H1 (cell line): ENCODE results near the gene ITSN1. TPM values are rescaled to one million over a fixed set of nuclear protein-coding genes. Genes with fewer than 3 reads are reported as not detected.
A peak's percentile ranks its signal among the peaks of the same experiment; 100 is the strongest.

Source experiments
- CTCF ChIA-PET: fragments of 300-600 bp; sonication (Branson Sonifier 250); formaldehyde crosslinking; loops from one replicate; lab custom pipeline; 2021; ENCODE audit not compliant: partially characterized antibody; lab: Charles Lee
- POLR2A ChIA-PET: fragments of 300-600 bp; sonication (Branson Sonifier 250); formaldehyde crosslinking; loops from one replicate; lab custom pipeline; 2021; ENCODE audit warnings: inconsistent platforms; ENCODE audit not compliant: partially characterized antibody; lab: Charles Lee
- DNase-seq, 2 experiments: peaks; one replicate each; pipeline versions ENCODE4 v3.0.0 to v3.0.0-alpha.2; 2010 to 2022; ENCODE audit warnings: low spot score in 2 of 2, low read depth in 1 of 2, mixed read lengths in 1 of 2
- FAIRE-seq: peaks from 2 replicates; lab custom pipeline; 2011; peaks lifted over from hg19 to GRCh38; lab: Jason Lieb, UNC
- H2AFZ ChIP-seq: 2 replicates; pipeline ENCODE4 v1.8.1; 2012; ENCODE audit warnings: low read length, inconsistent platforms
- H2AK5ac ChIP-seq: 2 replicates; pipeline ENCODE4 v1.6.1; 2013; ENCODE audit warnings: low read depth, low read length
- H2BK120ac ChIP-seq: replicated peaks from 2 replicates; pipeline ENCODE3; 2013; ENCODE audit warnings: low read depth, low read length, inconsistent platforms
- H2BK12ac ChIP-seq: 2 replicates; pipeline ENCODE4 v1.6.1; 2013; ENCODE audit warnings: low read depth, low read length
- H2BK15ac ChIP-seq: 2 replicates; pipeline ENCODE4 v1.6.1; 2013; ENCODE audit warnings: low read length
- H2BK20ac ChIP-seq: 2 replicates; pipeline ENCODE4 v1.6.1; 2013; ENCODE audit warnings: low read length
- H2BK5ac ChIP-seq: 2 replicates; pipeline ENCODE4 v1.6.1; 2013; ENCODE audit warnings: low read depth, low read length
- H3K14ac ChIP-seq: 2 replicates; pipeline ENCODE4 v1.6.1; 2013; ENCODE audit warnings: inconsistent platforms; ENCODE audit not compliant: insufficient read length
- H3K18ac ChIP-seq: 2 replicates; pipeline ENCODE4 v1.6.1; 2013; ENCODE audit warnings: low read length; ENCODE audit errors: extremely low read depth
- H3K23ac ChIP-seq: 2 replicates; pipeline ENCODE4 v1.6.1; 2013; ENCODE audit warnings: inconsistent platforms; ENCODE audit not compliant: insufficient read length
- H3K23me2 ChIP-seq: 2 replicates; pipeline ENCODE4 v1.6.1; 2013; ENCODE audit warnings: low read depth, low read length
- H3K27ac ChIP-seq: 2 replicates; pipeline ENCODE4 v1.6.1; 2011; ENCODE audit warnings: low read depth, low read length, inconsistent platforms
- H3K27me3 ChIP-seq, 4 experiments: replicated peaks in 1 of 4; 1 replicate in 1 of 4; 2 replicates in 3 of 4; pipeline versions ENCODE4 v1.6.1 to v1.8.1; 2011 to 2013; ENCODE audit warnings: low read length in 3 of 4, mild to moderate bottlenecking in 3 of 4, inconsistent platforms in 2 of 4, mixed read lengths in 2 of 4, moderate library complexity in 1 of 4; ENCODE audit not compliant: control insufficient read depth in 3 of 4, insufficient read depth in 3 of 4; ENCODE audit errors: extremely low read depth in 1 of 4
- H3K36me3 ChIP-seq, 4 experiments: 2 replicates each; pipeline versions ENCODE4 v1.6.1 to v1.8.1; 2011 to 2013; ENCODE audit warnings: mild to moderate bottlenecking in 4 of 4, low read length in 3 of 4, moderate library complexity in 2 of 4, control low read depth in 1 of 4, inconsistent platforms in 1 of 4; ENCODE audit not compliant: insufficient read depth in 4 of 4, control insufficient read depth in 2 of 4
- H3K4ac ChIP-seq: replicated peaks from 2 replicates; pipeline ENCODE3; 2013; ENCODE audit warnings: low read length, low read depth, mixed read lengths, inconsistent platforms; ENCODE audit not compliant: insufficient read length
- H3K4me1 ChIP-seq, 4 experiments: replicated peaks in 1 of 4; 1 replicate in 1 of 4; 2 replicates in 3 of 4; pipeline versions ENCODE4 v1.6.1 to v1.8.1; 2011 to 2013; ENCODE audit warnings: low read length in 3 of 4, inconsistent platforms in 2 of 4, mixed read lengths in 1 of 4; ENCODE audit not compliant: insufficient read depth in 4 of 4, control insufficient read depth in 3 of 4
- H3K4me2 ChIP-seq, 2 experiments: 2 replicates each; pipeline versions ENCODE4 v1.6.1 to v1.8.1; 2011 to 2013; ENCODE audit warnings: low read depth in 2 of 2, low read length in 2 of 2, control low read depth in 1 of 2, inconsistent platforms in 1 of 2, mild to moderate bottlenecking in 1 of 2; ENCODE audit not compliant: insufficient read depth in 1 of 2
- H3K4me3 ChIP-seq, 4 experiments: fragments of 200-600, 300-600 bp in 1 of 4; sonication (generic), shearing (Covaris generic), sonication (Bioruptor Twin) in 1 of 4; 2 replicates each; pipeline versions ENCODE4 v1.5.1 to v1.8.1; 2011 to 2016; ENCODE audit warnings: low read length in 4 of 4, low read depth in 3 of 4, control low read depth in 2 of 4, inconsistent platforms in 2 of 4, mild to moderate bottlenecking in 2 of 4, mixed read lengths in 1 of 4, moderate library complexity in 1 of 4; ENCODE audit not compliant: insufficient read depth in 2 of 4; ENCODE audit errors: extremely low read depth in 1 of 4
- H3K56ac ChIP-seq: replicated peaks from 2 replicates; pipeline ENCODE3; 2013; ENCODE audit warnings: low read depth, mild to moderate bottlenecking, mixed read lengths, low read length, inconsistent platforms; ENCODE audit not compliant: insufficient read length
- H3K79me1 ChIP-seq: 2 replicates; pipeline ENCODE4 v1.6.1; 2013; ENCODE audit warnings: low read depth, low read length, control low read depth
- H3K79me2 ChIP-seq, 2 experiments: 2 replicates each; pipeline versions ENCODE4 v1.6.1 to v1.8.1; 2012 to 2013; ENCODE audit warnings: low read length in 2 of 2, mild to moderate bottlenecking in 2 of 2, inconsistent platforms in 1 of 2; ENCODE audit not compliant: insufficient read depth in 2 of 2, control insufficient read depth in 1 of 2
- H3K9ac ChIP-seq, 4 experiments: replicated peaks in 1 of 4; 1 replicate in 1 of 4; 2 replicates in 3 of 4; pipeline versions ENCODE4 v1.6.1 to v1.8.1; 2011 to 2013; ENCODE audit warnings: low read depth in 3 of 4, low read length in 3 of 4, control low read depth in 2 of 4, mild to moderate bottlenecking in 2 of 4, moderate library complexity in 2 of 4, inconsistent platforms in 1 of 4; ENCODE audit errors: extremely low read depth in 1 of 4
- H3K9me3 ChIP-seq, 2 experiments: 2 replicates each; pipeline versions ENCODE4 v1.6.1 to v1.8.1; 2012 to 2013; ENCODE audit warnings: mild to moderate bottlenecking in 2 of 2, moderate library complexity in 2 of 2, control low read depth in 1 of 2, inconsistent platforms in 1 of 2, low read depth in 1 of 2, low read length in 1 of 2, mixed read lengths in 1 of 2; ENCODE audit not compliant: insufficient read depth in 2 of 2
- H4K20me1 ChIP-seq, 2 experiments: replicated peaks in 1 of 2; 2 replicates each; pipeline versions ENCODE3 to v1.8.1; 2011 to 2013; ENCODE audit warnings: inconsistent platforms in 2 of 2, low read length in 2 of 2, mild to moderate bottlenecking in 1 of 2; ENCODE audit not compliant: insufficient read depth in 2 of 2, control insufficient read depth in 1 of 2
- H4K5ac ChIP-seq: 2 replicates; pipeline ENCODE4 v1.6.1; 2013; ENCODE audit warnings: low read length, low read depth, mixed read lengths, inconsistent platforms; ENCODE audit not compliant: insufficient read length
- H4K8ac ChIP-seq: 2 replicates; pipeline ENCODE4 v1.8.0; 2013; ENCODE audit warnings: mild to moderate bottlenecking, moderate library complexity, low read length, inconsistent platforms; ENCODE audit not compliant: insufficient read depth; ENCODE audit errors: extremely low read depth
- H4K91ac ChIP-seq: replicated peaks from 2 replicates; pipeline ENCODE3; 2013; ENCODE audit warnings: low read length, mixed read lengths, inconsistent platforms; ENCODE audit not compliant: insufficient read length
- CREB1 ChIP-seq: IDR thresholded peaks from 2 replicates; pipeline ENCODE4 v1.6.1; 2012; ENCODE audit warnings: inconsistent platforms
- MAX ChIP-seq: IDR thresholded peaks from 2 replicates; pipeline ENCODE4 v1.6.1; 2012; ENCODE audit warnings: inconsistent platforms
- RNF2 ChIP-seq: fragments of 200-900, 300-1000 bp; sonication (generic); IDR thresholded peaks from 2 replicates; pipeline ENCODE4 v1.7.1; 2016; ENCODE audit warnings: borderline replicate concordance, low read depth, mild to moderate bottlenecking, antibody characterized with exemption, low read length; ENCODE audit not compliant: poor library complexity, severe bottlenecking; ENCODE audit errors: missing control alignments
- RXRA ChIP-seq: IDR thresholded peaks from 2 replicates; pipeline ENCODE4 v1.6.1; 2011; ENCODE audit warnings: low read depth, mild to moderate bottlenecking, low read length, moderate library complexity; ENCODE audit not compliant: insufficient read depth
- SP4 ChIP-seq: IDR thresholded peaks from 2 replicates; pipeline ENCODE4 v1.6.1; 2012; ENCODE audit warnings: low read length, inconsistent platforms
- WGBS, 2 experiments: shearing (Covaris generic) in 1 of 2; methylation state at CpG; one replicate each; pipeline versions ENCODE4 v1.1.6 to v1.1.7; 2013 to 2015; ENCODE audit warnings: low lambda C conversion rate in 2 of 2, mixed read lengths in 2 of 2, inconsistent platforms in 1 of 2, low coverage in 1 of 2, missing lambda C conversion rate in 1 of 2; ENCODE audit not compliant: insufficient replicate concordance in 2 of 2, insufficient coverage in 1 of 2, insufficient read length in 1 of 2; ENCODE audit errors: extremely low coverage in 1 of 2, missing lambda C conversion rate in 1 of 2; 5-methylcytosine and 5-hydroxymethylcytosine counted together
- polyA plus RNA-seq, 7 experiments: library from polyadenylated mRNA; depleted of rRNA in 3 of 7; stranded (reverse) in 5 of 7; unstranded in 2 of 7; fragments of >200 nt in 5 of 7; fragments of 200-250 nt in 2 of 7; gene quantifications; 1 replicate in 5 of 7; 2 replicates in 1 of 7; 4 replicates in 1 of 7; pipeline versions ENCODE4 v1.2.1 to v1.2.3, GENCODE V29; 2011 to 2013; ENCODE audit warnings: missing spikeins in 2 of 7, mixed read lengths in 2 of 7
- total RNA-seq: library from RNA; stranded (reverse); fragmentation: NEBNext Ultra II Directional; extraction: Animal tissue kit (Norgen Biotek cat#: 25700); gene quantifications from 2 replicates; pipeline ENCODE4 v1.2.1, GENCODE V29; 2021

Gene ITSN1
- total and polyA plus RNA-seq, 2 of the 8 experiments (the other 6 are each of a cell fraction or from before 2014, with no cell fraction given) = 60.8 to 78.1 TPM

DNA sequence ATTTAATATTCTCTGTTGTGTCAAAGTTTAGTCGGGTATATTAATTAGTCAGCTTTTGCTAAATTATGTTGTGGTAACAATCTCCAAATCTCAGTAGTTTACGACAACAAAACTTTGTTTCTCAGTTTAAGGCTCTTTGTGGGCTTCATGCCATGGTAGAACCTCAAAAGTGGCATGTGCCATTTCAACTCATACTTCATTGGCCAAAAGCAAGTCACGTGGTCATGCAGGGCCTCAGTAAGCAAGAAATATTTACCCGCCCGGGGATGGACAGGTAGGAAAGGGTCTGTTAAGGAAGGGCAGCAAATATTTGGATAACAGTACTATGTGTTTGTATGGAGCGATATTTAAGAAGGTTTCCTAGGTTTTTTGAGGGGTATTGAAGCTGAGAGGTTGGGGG lies 38.6 kb downstream of the ITSN1 start:
- no peak overlapping the region for H2BK12ac ChIP-seq
- no peak overlapping the region for H3K27ac ChIP-seq
- H3K4me2 ChIP-seq = no peak overlapping the region
- DNase-seq (no peak), FAIRE-seq (no peak)
- peak overlapping the region; percentile 27 for H4K91ac ChIP-seq
- ChIA-PET POLR2A (interaction anchor here (1.0 kb wide), 1 partner anchor 54 kb away, joined by 3 read pairs; no protein-coding TSS in a partner anchor), CTCF (no interaction called here)
- no peak overlapping the region for H3K23ac ChIP-seq
- peaks cover 0 to 2% of the 10 kb centered on the region in 2 experiments for H4K20me1 ChIP-seq
- no peak overlapping the region for H3K14ac ChIP-seq
- no peaks in the 10 kb centered on the region for H3K27me3 ChIP-seq
- no peak overlapping the region for H2AFZ ChIP-seq
- no peak overlapping the region for H2BK120ac ChIP-seq
- H2BK15ac ChIP-seq = no peak overlapping the region
- no peak overlapping the region for H3K4me3 ChIP-seq
- peaks cover 8% of the 10 kb centered on the region for H3K79me1 ChIP-seq
- no peak overlapping the region for H2BK5ac ChIP-seq
- TF ChIP-seq RNF2 (no peak), MAX (no peak), CREB1 (no peak), SP4 (no peak), RXRA (no peak)
- H4K8ac ChIP-seq = no peak overlapping the region
- H3K4ac ChIP-seq = no peak overlapping the region
- no peak overlapping the region for H3K18ac ChIP-seq
- WGBS, 2 experiments = 94% methylated on average over 6 of the region's 6 CpGs; no CpG with 5 or more reads in 1 of the 2 experiments
- no peak overlapping the region for H2BK20ac ChIP-seq
- H4K5ac ChIP-seq = peak overlapping the region; percentile 29
- no peaks in the 10 kb centered on the region for H3K23me2 ChIP-seq
- H3K36me3 ChIP-seq = no peaks in the 10 kb centered on the region
- H3K9ac ChIP-seq = no peak overlapping the region
- peaks cover 10 to 84% of the 10 kb centered on the region in 2 experiments for H3K79me2 ChIP-seq
- no peaks in the 10 kb centered on the region for H3K9me3 ChIP-seq
- no peak overlapping the region for H2AK5ac ChIP-seq
- H3K56ac ChIP-seq = no peak overlapping the region
- peaks cover 1 to 21% (median 9%) of the 10 kb centered on the region in 4 experiments; a peak in 6 of 7 replicates for H3K4me1 ChIP-seq
